Measurements from ENCODE around the gene TMEM131L.
"Not testable (repeated sequence)": the region's sequence is repeated elsewhere in the genome, so short reads cannot be mapped to it uniquely, and the experiment has no call there.

The TMEM131L gene

GRCh38 chr4:153661215-153661822 is 195.2 kb downstream of the TMEM131L start:
- in situ Hi-C loops (cut with HindIII; ENCODE audit: low sequenced_read_pairs): no loop called here
- TF ChIP-seq, protein P1, sequence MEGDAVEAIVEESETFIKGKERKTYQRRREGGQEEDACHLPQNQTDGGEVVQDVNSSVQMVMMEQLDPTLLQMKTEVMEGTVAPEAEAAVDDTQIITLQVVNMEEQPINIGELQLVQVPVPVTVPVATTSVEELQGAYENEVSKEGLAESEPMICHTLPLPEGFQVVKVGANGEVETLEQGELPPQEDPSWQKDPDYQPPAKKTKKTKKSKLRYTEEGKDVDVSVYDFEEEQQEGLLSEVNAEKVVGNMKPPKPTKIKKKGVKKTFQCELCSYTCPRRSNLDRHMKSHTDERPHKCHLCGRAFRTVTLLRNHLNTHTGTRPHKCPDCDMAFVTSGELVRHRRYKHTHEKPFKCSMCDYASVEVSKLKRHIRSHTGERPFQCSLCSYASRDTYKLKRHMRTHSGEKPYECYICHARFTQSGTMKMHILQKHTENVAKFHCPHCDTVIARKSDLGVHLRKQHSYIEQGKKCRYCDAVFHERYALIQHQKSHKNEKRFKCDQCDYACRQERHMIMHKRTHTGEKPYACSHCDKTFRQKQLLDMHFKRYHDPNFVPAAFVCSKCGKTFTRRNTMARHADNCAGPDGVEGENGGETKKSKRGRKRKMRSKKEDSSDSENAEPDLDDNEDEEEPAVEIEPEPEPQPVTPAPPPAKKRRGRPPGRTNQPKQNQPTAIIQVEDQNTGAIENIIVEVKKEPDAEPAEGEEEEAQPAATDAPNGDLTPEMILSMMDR (IDR thresholded peaks at IDR 0.05; ENCODE audit: low read depth, low read length): no peak
- no peak overlapping the region for H3K4me3 ChIP-seq (ENCODE audit: low read depth, low read length)
- DNase-seq (ENCODE audit: low read depth, low spot score): no peak

DNA sequence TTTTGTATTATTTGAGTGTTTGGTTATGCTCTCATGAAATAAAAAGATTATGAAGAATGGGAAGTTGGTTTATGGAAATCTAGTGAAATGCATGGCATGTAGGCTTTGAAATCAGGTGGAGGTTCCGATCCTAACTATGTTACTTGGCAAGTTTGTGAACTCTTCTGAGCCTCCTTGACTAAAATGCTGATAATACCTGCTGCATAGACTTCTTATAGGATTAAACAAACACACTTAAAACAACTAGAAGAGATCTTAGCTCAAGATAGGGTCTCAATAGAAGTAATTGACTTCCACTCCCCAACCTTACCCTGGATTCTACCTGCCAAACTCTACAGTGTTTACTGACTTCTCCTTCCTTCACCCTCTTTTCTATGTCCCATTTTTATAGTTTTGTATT is 195.7 kb downstream of the TMEM131L start:
- no peak for DNase-seq (ENCODE audit: low read depth, low spot score)
- in situ Hi-C loops (cut with HindIII; ENCODE audit: low sequenced_read_pairs): no loop called here
- no peak overlapping the region for H3K4me3 ChIP-seq (ENCODE audit: low read depth, low read length)
- TF ChIP-seq, protein P1 (IDR thresholded peaks at IDR 0.05; ENCODE audit: low read depth, low read length): no peak

DNA sequence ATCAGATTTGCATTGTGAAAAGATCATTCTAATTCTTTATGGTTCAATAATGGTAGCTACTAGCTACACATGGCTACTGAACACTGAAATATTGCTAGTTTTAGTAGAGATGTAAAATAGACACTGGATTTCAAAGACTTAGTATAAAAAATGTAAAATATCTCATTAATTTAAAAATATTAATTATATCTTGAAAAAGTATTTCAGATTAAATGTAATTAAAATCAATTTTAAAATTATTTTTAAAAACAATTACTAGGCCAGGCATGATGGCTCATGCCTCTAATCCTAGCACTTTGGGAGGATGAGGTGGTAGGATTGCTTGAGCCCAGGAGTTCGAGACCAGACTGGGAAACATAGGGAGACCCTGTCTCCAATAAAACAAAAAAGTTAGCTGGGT is 197.5 kb downstream of the TMEM131L start:
- TF ChIP-seq, protein P1 (IDR thresholded peaks at IDR 0.05; ENCODE audit: low read depth, low read length): no peak

DNA sequence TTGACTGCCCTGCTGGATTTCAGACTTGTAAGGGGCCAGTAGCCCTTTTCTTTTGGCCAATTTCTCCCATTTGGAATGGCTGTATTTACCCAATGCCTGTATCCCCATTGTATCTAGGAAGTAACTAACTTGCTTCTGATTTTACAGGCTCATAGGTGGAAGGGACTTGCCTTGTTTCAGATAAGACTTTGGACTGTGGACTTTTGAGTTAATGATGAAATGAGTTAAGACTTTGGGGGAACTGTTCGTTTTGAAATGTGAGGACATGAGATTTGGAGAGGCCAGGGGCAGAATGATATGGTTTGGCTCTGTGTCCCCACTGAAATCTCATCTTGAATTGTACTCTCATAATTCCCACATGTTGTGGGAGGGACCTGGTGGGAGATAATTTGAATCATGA is 200.3 kb downstream of the TMEM131L start:
- in situ Hi-C loops (cut with HindIII; ENCODE audit: low sequenced_read_pairs); DNase-seq (ENCODE audit: low read depth, low spot score); H3K4me3 ChIP-seq (ENCODE audit: low read depth, low read length): not testable (repeated sequence)

More for the DNA sequence above, 197.5 kb downstream of the TMEM131L start:
- no peak for DNase-seq (ENCODE audit: low read depth, low spot score)
- in situ Hi-C loops (cut with HindIII; ENCODE audit: low sequenced_read_pairs): no loop called here
- no peak overlapping the region for H3K4me3 ChIP-seq (ENCODE audit: low read depth, low read length)

DNA sequence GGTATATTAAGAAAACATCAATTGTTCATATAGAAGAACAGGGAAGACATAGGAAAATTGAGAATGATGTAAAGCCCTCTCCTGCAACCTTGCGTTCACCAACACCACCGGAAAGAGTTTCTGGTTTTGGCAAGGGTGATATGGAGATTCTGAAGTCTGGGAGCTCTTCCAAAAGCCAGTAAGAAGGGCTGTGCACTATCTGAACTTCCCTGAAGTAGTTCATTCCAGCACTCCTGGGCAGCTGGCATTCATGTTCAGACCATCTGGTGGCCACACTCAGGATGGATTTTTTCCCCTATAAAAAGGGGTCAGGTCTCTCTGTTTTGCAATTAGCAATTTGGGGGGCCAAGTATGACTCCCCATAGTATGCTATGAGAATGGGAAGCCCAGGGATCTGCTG is 202.5 kb downstream of the TMEM131L start:
- TF ChIP-seq, protein P1 (IDR thresholded peaks at IDR 0.05; ENCODE audit: low read depth, low read length): no peak
- in situ Hi-C loops (cut with HindIII; ENCODE audit: low sequenced_read_pairs): no loop called here
- no peak overlapping the region for H3K4me3 ChIP-seq (ENCODE audit: low read depth, low read length)
- no peak for DNase-seq (ENCODE audit: low read depth, low spot score)

DNA sequence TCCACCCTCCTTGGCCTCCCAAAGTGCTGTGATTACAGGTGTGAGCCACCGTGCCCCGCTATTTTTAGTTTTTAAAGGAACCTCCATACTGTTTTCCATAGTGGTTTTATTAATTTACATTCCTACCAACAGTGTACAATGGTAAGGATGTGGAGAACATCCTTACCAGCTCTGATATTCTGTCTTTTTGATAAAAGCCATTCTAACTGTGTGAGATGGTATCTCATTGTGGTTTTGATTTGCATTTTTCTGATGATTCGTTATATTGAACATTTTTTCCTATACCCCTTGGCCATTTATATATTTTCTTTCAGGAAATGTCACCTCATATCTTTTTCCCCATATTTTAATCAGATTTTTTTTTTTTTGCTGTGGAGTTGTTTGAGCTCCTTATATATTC is 203.7 kb downstream of the TMEM131L start:
- TF ChIP-seq, protein P1 (IDR thresholded peaks at IDR 0.05; ENCODE audit: low read depth, low read length): no peak
- in situ Hi-C loops (cut with HindIII; ENCODE audit: low sequenced_read_pairs): no loop called here
- no peak overlapping the region for H3K4me3 ChIP-seq (ENCODE audit: low read depth, low read length)
- no peak for DNase-seq (ENCODE audit: low read depth, low spot score)

DNA sequence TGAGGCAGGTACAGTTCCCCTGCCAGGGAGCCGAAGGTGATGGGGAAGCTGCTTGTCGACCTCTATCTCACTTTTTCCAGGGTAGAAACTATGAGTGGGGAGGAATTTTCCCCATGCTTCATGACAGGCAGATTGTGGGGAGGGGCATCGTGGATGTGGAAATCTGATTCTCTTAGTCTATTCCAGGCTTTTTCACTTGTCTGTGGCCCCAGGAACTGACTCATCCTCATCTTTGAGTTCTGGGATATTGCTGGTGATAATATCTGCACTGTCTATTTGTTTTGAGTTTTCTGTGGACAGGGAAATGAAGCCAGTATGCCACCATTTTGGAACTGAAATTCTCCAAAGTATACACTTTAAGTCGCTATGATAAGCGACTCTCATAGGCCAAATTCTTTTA is 210.3 kb downstream of the TMEM131L start:
- in situ Hi-C loops (cut with HindIII; ENCODE audit: low sequenced_read_pairs): no loop called here

More for the DNA sequence above, 210.3 kb downstream of the TMEM131L start:
- H3K4me3 ChIP-seq (ENCODE audit: low read depth, low read length): no peak overlapping the region
- TF ChIP-seq, protein P1 (IDR thresholded peaks at IDR 0.05; ENCODE audit: low read depth, low read length): no peak
- DNase-seq (ENCODE audit: low read depth, low spot score): peak; percentile 40
